Activated CD4-positive, alpha-beta memory T cell treated with anti-CD3 and anti-CD28 coated beads for 36 hours (primary cell): Measurements from ENCODE around the gene RORB. TPM values are rescaled to one million over a fixed set of nuclear protein-coding genes. Genes with fewer than 3 reads are reported as not detected.
"Not testable (repeated sequence)": the region's sequence is repeated elsewhere in the genome, so short reads cannot be mapped to it uniquely, and the experiment has no call there.

Experiments used
- CTCF ChIA-PET: fragments of 350-600 bp; sonication (Branson Sonifier 250); formaldehyde crosslinking; loops from one replicate; lab custom pipeline; 2021; ENCODE audit warnings: antibody characterized with exemption, inconsistent platforms; lab: Charles Lee
- POLR2A ChIA-PET: fragments of 350-600 bp; sonication (Branson Sonifier 250); formaldehyde crosslinking; loops from one replicate; lab custom pipeline; 2021; ENCODE audit warnings: antibody characterized with exemption; lab: Charles Lee
- DNase-seq: peaks from one replicate; pipeline ENCODE4 v3.0.0-alpha.2; 2020
- H3K27ac Mint-ChIP-seq: one replicate; pipeline ENCODE4 v1.8.0; 2021; ENCODE audit warnings: mixed read lengths
- H3K27me3 Mint-ChIP-seq: one replicate; pipeline ENCODE4 v1.8.0; 2021; ENCODE audit warnings: mixed read lengths
- H3K36me3 Mint-ChIP-seq: one replicate; pipeline ENCODE4 v1.8.0; 2021; ENCODE audit warnings: mixed read lengths
- H3K4me1 Mint-ChIP-seq: one replicate; pipeline ENCODE4 v1.8.0; 2021; ENCODE audit warnings: low read depth, mixed read lengths
- H3K4me3 Mint-ChIP-seq: one replicate; pipeline ENCODE4 v1.8.0; 2021; ENCODE audit warnings: mild to moderate bottlenecking, mixed read lengths
- H3K9me3 Mint-ChIP-seq: one replicate; pipeline ENCODE4 v1.8.0; 2021; ENCODE audit warnings: mixed read lengths
- intact Hi-C: fragments of 100-400 bp; cut with micrococcal nuclease; formaldehyde crosslinking; loops from one replicate; pipeline ENCODE4 v1.15.1; 2023
- total RNA-seq, 2 experiments: library from RNA; stranded (reverse); gene quantifications; one replicate each; pipeline ENCODE4 v1.2.3, GENCODE V29; 2021

Gene RORB
- total RNA-seq, 2 experiments from 2014 or later: 0.02 to 0.07 TPM

DNA sequence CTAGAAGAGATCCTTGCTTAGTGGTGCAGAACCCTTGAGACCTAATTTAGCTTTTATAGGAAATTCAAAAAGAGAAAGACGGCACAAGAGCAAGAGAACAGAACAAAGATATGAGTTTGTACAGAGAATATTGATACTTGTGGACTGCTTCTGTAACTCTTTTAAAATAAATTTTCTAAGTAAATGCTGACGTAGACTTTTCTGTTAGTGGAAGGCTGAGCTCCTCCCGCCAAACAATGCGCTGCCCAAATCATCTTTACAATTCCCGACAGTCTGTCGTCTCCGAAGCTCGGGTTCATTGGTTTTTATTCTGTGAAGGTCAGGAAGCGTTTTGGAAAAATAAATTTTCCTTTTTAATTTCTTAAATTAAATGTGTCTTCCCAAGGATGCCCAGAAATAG is 22.3 kb downstream of the RORB start:
- ChIA-PET POLR2A (no interaction called here), CTCF (no interaction called here)
- no peak overlapping the region for H3K27ac Mint-ChIP-seq
- no peaks in the 10 kb centered on the region for H3K36me3 Mint-ChIP-seq
- H3K4me3 Mint-ChIP-seq: no peak overlapping the region
- no peaks in the 10 kb centered on the region for H3K9me3 Mint-ChIP-seq
- DNase-seq: no peak
- H3K27me3 Mint-ChIP-seq: no peaks in the 10 kb centered on the region
- no peaks in the 10 kb centered on the region for H3K4me1 Mint-ChIP-seq
- intact Hi-C loops: no loop called here

DNA sequence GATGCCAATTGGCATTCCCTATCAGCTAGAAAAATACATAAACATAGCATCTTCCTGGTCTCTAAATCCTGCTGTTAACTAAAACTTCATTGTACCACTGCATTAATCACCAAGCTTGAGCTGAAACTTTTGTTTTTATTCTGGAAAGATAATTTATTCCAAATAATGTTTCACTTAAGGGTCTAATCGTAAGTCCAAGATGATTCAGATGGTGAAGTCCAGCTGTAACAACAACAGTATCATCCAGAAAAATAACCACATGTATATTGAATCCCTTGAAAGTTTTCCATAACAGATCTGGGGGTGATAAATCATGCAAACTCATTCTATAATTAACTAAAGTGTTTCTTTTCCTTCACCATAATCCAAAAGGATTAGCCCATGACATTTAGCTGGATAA is 23.9 kb downstream of the RORB start:
- H3K9me3 Mint-ChIP-seq: no peaks in the 10 kb centered on the region
- no peak overlapping the region for H3K27ac Mint-ChIP-seq
- no peaks in the 10 kb centered on the region for H3K36me3 Mint-ChIP-seq
- H3K4me3 Mint-ChIP-seq: no peak overlapping the region
- DNase-seq: no peak
- ChIA-PET POLR2A (no interaction called here), CTCF (no interaction called here)
- intact Hi-C loops: no loop called here
- H3K4me1 Mint-ChIP-seq: no peaks in the 10 kb centered on the region
- no peaks in the 10 kb centered on the region for H3K27me3 Mint-ChIP-seq

GRCh38 chr9:74524289-74524688 is 27.2 kb downstream of the RORB start:
- no peaks in the 10 kb centered on the region for H3K9me3 Mint-ChIP-seq
- H3K36me3 Mint-ChIP-seq: no peaks in the 10 kb centered on the region
- H3K4me1 Mint-ChIP-seq: no peaks in the 10 kb centered on the region
- H3K27ac Mint-ChIP-seq: no peak overlapping the region
- intact Hi-C loops: no loop called here
- DNase-seq: no peak
- POLR2A ChIA-PET: no interaction called here
- CTCF ChIA-PET: no interaction called here
- no peak overlapping the region for H3K4me3 Mint-ChIP-seq
- H3K27me3 Mint-ChIP-seq: no peaks in the 10 kb centered on the region

DNA sequence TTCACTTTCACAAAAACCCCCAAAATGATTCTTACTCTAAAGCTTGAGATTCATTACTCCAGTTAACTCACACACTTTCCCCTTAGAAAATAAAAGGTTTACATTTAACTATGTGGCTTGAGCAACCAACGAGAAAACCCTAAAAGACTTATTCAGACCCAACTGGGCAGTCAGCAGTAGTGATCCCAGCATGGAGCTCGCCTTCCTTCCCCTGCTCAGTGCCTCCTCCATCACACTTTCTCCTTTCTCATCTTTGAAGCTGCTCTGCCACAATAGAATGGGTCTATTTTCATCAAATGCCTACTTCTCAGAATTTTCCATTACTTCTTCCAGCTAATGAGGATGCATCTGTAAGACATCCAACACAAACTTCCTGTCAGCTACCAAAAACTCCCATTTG is 29.1 kb downstream of the RORB start:
- H3K27me3 Mint-ChIP-seq: no peaks in the 10 kb centered on the region
- H3K9me3 Mint-ChIP-seq: no peaks in the 10 kb centered on the region
- intact Hi-C loops: no loop called here

GRCh38 chr9:74527718-74528117 is 30.6 kb downstream of the RORB start:
- H3K4me3 Mint-ChIP-seq: no peak overlapping the region
- no peak overlapping the region for H3K27ac Mint-ChIP-seq
- H3K27me3 Mint-ChIP-seq: no peaks in the 10 kb centered on the region
- DNase-seq: no peak
- intact Hi-C loops: no loop called here
- H3K36me3 Mint-ChIP-seq: no peaks in the 10 kb centered on the region
- H3K9me3 Mint-ChIP-seq: no peaks in the 10 kb centered on the region
- no peaks in the 10 kb centered on the region for H3K4me1 Mint-ChIP-seq
- POLR2A ChIA-PET: no interaction called here
- CTCF ChIA-PET: no interaction called here

More for the DNA sequence above, 29.1 kb downstream of the RORB start:
- CTCF ChIA-PET: no interaction called here
- Mint-ChIP-seq H3K27ac (no peak overlapping the region), H3K4me3 (no peak overlapping the region), H3K36me3 (no peaks in the 10 kb centered on the region), H3K4me1 (no peaks in the 10 kb centered on the region)
- POLR2A ChIA-PET: no interaction called here
- no peak for DNase-seq

GRCh38 chr9:74528207-74528606 is 31.1 kb downstream of the RORB start:
- intact Hi-C loops: no loop called here
- Mint-ChIP-seq H3K4me3 (no peak overlapping the region), H3K27me3 (no peaks in the 10 kb centered on the region), H3K36me3 (no peaks in the 10 kb centered on the region), H3K9me3 (no peaks in the 10 kb centered on the region), H3K27ac (no peak overlapping the region), H3K4me1 (no peaks in the 10 kb centered on the region)
- DNase-seq: no peak
- ChIA-PET POLR2A (interaction anchor here (1.2 kb wide), 1 partner anchor 39 kb away, joined by 3 read pairs; no protein-coding TSS in a partner anchor), CTCF (no interaction called here)

- H3K27me3 Mint-ChIP-seq, H3K4me3 Mint-ChIP-seq, H3K27ac Mint-ChIP-seq, H3K36me3 Mint-ChIP-seq, H3K9me3 Mint-ChIP-seq, DNase-seq, CTCF ChIA-PET, POLR2A ChIA-PET, H3K4me1 Mint-ChIP-seq, intact Hi-C loops: not testable (repeated sequence)
Observed at GRCh38 chr9:74530458-74530857, 33.3 kb downstream of the RORB start.

DNA sequence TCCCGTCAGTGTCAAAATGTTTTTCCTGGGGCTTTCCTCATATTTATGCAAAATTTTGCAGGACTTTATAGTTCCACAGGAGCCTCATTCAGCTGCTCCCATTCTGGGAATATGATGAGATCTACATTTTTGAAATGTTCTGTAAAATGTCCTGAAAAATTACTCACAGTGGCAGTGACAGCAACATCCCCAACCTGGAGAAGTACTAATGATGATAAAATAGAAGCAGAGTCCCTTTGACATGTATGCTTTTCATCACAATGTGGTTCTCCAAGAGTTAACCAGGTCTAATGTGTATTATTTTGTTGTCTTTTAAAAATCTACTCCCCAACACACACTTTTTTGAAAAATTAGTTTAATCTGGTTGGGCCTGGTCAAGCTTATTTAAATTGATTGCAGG is 36.1 kb downstream of the RORB start:
- intact Hi-C loops: no loop called here
- H3K36me3 Mint-ChIP-seq: no peaks in the 10 kb centered on the region
- H3K27me3 Mint-ChIP-seq: no peaks in the 10 kb centered on the region
- H3K27ac Mint-ChIP-seq: no peak overlapping the region
- H3K9me3 Mint-ChIP-seq: no peaks in the 10 kb centered on the region
- H3K4me3 Mint-ChIP-seq: no peak overlapping the region
- ChIA-PET CTCF (no interaction called here), POLR2A (no interaction called here)
- DNase-seq: no peak
- H3K4me1 Mint-ChIP-seq: no peaks in the 10 kb centered on the region

- intact Hi-C loops: no loop called here
- no peaks in the 10 kb centered on the region for H3K4me1 Mint-ChIP-seq
- no peak overlapping the region for H3K4me3 Mint-ChIP-seq
- POLR2A ChIA-PET: no interaction called here
- H3K27ac Mint-ChIP-seq: no peak overlapping the region
- no peaks in the 10 kb centered on the region for H3K36me3 Mint-ChIP-seq
- DNase-seq: no peak
- CTCF ChIA-PET: no interaction called here
- no peaks in the 10 kb centered on the region for H3K27me3 Mint-ChIP-seq
- no peaks in the 10 kb centered on the region for H3K9me3 Mint-ChIP-seq
Observed at GRCh38 chr9:74534841-74535240, 37.7 kb downstream of the RORB start.

DNA sequence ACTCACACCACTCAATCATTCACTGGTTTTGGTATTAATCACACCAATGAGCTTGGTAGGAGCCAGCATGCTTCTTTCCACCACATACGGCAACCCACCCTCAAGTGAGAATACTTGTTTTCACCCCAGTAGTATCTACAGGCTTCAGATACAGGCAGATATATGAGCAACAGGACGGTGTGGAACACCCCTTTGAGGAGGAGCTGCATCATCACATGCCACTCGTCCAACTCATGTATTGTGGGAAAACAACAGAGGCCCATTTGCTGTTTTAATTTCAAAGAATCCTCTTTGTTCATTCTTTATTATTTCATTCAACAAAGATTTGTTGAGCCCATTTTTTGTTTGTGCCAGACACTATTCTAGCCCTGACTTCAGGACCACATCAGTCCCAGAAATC is 46.0 kb downstream of the RORB start:
- H3K27me3 Mint-ChIP-seq: no peaks in the 10 kb centered on the region
- ChIA-PET CTCF (no interaction called here), POLR2A (no interaction called here)
- H3K4me3 Mint-ChIP-seq: no peak overlapping the region
- DNase-seq: no peak
- no peaks in the 10 kb centered on the region for H3K4me1 Mint-ChIP-seq
- no peaks in the 10 kb centered on the region for H3K36me3 Mint-ChIP-seq
- no peak overlapping the region for H3K27ac Mint-ChIP-seq
- intact Hi-C loops: no loop called here
- H3K9me3 Mint-ChIP-seq: no peaks in the 10 kb centered on the region

- ChIA-PET POLR2A (no interaction called here), CTCF (no interaction called here)
- H3K27ac Mint-ChIP-seq: no peak overlapping the region
- H3K36me3 Mint-ChIP-seq: no peaks in the 10 kb centered on the region
- no peak for DNase-seq
- no peak overlapping the region for H3K4me3 Mint-ChIP-seq
- intact Hi-C loops: no loop called here
- H3K27me3 Mint-ChIP-seq: peaks cover 2% of the 10 kb centered on the region
- H3K9me3 Mint-ChIP-seq: no peaks in the 10 kb centered on the region
- no peaks in the 10 kb centered on the region for H3K4me1 Mint-ChIP-seq
Observed at GRCh38 chr9:74551266-74551665, 54.1 kb downstream of the RORB start.

DNA sequence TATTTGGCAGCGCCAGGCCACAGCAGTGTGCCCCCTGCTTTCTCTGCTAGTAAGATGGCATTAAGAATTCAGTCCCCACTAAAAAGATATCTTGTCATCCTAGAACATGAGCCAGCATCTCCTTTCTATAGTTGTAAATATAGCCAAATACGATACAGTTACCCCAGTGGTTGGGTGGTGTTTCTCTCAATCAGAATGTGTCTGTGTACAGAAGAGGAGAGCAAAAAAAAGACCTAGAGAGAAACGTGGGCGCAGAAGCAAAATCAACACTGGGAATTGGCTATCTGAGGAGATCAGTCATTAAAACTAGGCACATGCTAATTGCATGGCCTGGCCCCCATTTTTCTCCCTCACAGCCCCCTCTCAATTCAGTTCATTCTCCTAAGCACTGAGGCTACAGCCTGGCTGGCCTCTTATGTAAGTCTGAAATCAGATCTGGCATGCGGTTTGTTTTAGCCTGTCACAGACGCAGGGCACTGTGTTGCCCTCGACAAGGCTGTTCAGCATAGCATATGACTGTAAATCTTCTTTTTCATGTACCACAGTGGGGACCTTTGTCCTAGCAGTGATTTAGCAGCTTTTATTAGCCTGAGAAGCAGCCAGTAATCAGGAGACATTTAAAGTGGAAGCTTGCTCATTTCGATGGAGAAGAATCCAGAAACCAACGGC is 57.8 kb downstream of the RORB start:
- CTCF ChIA-PET: no interaction called here
- H3K4me3 Mint-ChIP-seq: no peak overlapping the region
- peaks cover 2% of the 10 kb centered on the region for H3K27me3 Mint-ChIP-seq
- intact Hi-C loops: no loop called here
- H3K27ac Mint-ChIP-seq: no peak overlapping the region
- no peaks in the 10 kb centered on the region for H3K9me3 Mint-ChIP-seq
- no peak for DNase-seq
- no peaks in the 10 kb centered on the region for H3K36me3 Mint-ChIP-seq
- peaks cover 4% of the 10 kb centered on the region for H3K4me1 Mint-ChIP-seq
- POLR2A ChIA-PET: no interaction called here

GRCh38 chr9:74555565-74555964 is 58.4 kb downstream of the RORB start:
- Mint-ChIP-seq H3K36me3 (no peaks in the 10 kb centered on the region), H3K27me3 (peaks cover 2% of the 10 kb centered on the region), H3K9me3 (no peaks in the 10 kb centered on the region), H3K4me1 (peaks cover 4% of the 10 kb centered on the region), H3K4me3 (no peak overlapping the region), H3K27ac (no peak overlapping the region)
- no peak for DNase-seq
- POLR2A ChIA-PET: no interaction called here
- intact Hi-C loops: no loop called here
- CTCF ChIA-PET: no interaction called here
